B cell (primary cell): ENCODE results near the gene PIERCE2. TPM values are rescaled to one million over a fixed set of nuclear protein-coding genes. Genes with fewer than 3 reads are reported as not detected.
"Not testable (repeated sequence)": the region's sequence is repeated elsewhere in the genome, so short reads cannot be mapped to it uniquely, and the experiment has no call there.

Experiments
- ATAC-seq: fragments of 200-7000 bp; cut with Tn5 transposase; one replicate; pipeline ENCODE4 v1.10.0; 2021; ENCODE audit warnings: low read depth, mild to moderate bottlenecking, moderate number of reproducible peaks, moderate library complexity
- CTCF ChIA-PET: fragments of 350-600 bp; sonication (Branson Sonifier 250); formaldehyde crosslinking; loops from one replicate; lab custom pipeline; 2021; ENCODE audit warnings: antibody characterized with exemption, inconsistent platforms; lab: Charles Lee
- POLR2A ChIA-PET: fragments of 350-600 bp; sonication (Branson Sonifier 250); formaldehyde crosslinking; loops from one replicate; lab custom pipeline; 2021; ENCODE audit warnings: antibody characterized with exemption; lab: Charles Lee
- DNase-seq: peaks from one replicate; pipeline ENCODE4 v3.0.0; 2013
- H2AFZ ChIP-seq: 2 replicates; pipeline ENCODE4 v1.6.1; 2012; ENCODE audit warnings: mild to moderate bottlenecking, low read depth, low read length; ENCODE audit not compliant: insufficient read depth, poor library complexity, severe bottlenecking
- H3K27ac ChIP-seq, 2 donors: 1 replicate in 1 of 2; 2 replicates in 1 of 2; pipeline ENCODE4 v1.5.1; 2012 to 2013; ENCODE audit warnings: low read length in 2 of 2, mild to moderate bottlenecking in 2 of 2, moderate library complexity in 1 of 2
- H3K27me3 ChIP-seq, 4 experiments: fragments of 200-600 bp in 1 of 4; sonication (generic) in 1 of 4; replicated peaks in 1 of 4; 1 replicate in 2 of 4; 2 replicates in 2 of 4; pipeline versions ENCODE4 v1.6.1 to v1.7.0; 2013 to 2016; ENCODE audit warnings: low read length in 3 of 4, mild to moderate bottlenecking in 2 of 4, mixed read lengths in 1 of 4, moderate library complexity in 1 of 4; ENCODE audit not compliant: insufficient read depth in 4 of 4, control insufficient read depth in 3 of 4; ENCODE audit errors: control extremely low read depth in 1 of 4
- H3K36me3 ChIP-seq, 2 experiments: replicated peaks in 1 of 2; 1 replicate in 1 of 2; 2 replicates in 1 of 2; pipeline versions ENCODE4 v1.6.1 to v1.7.1; 2013; ENCODE audit warnings: low read length in 1 of 2; ENCODE audit not compliant: insufficient read depth in 2 of 2, control insufficient read depth in 1 of 2; ENCODE audit errors: control extremely low read depth in 1 of 2, extremely low read depth in 1 of 2
- H3K4me1 ChIP-seq, 2 donors: fragments of 200-600 bp in 1 of 2; sonication (generic) in 1 of 2; 1 replicate in 1 of 2; 2 replicates in 1 of 2; pipeline versions ENCODE4 v1.5.1 to v1.6.1; 2013 to 2017; ENCODE audit warnings: low read length in 2 of 2; ENCODE audit not compliant: control insufficient read depth in 2 of 2, insufficient read depth in 2 of 2
- H3K4me2 ChIP-seq: replicated peaks from 2 replicates; pipeline ENCODE3; 2012; ENCODE audit warnings: mild to moderate bottlenecking, low read depth, low read length; ENCODE audit not compliant: poor library complexity, severe bottlenecking
- H3K4me3 ChIP-seq, 5 experiments: fragments of 200-600 bp in 1 of 5; sonication (generic) in 1 of 5; 1 replicate in 3 of 5; 2 replicates in 2 of 5; pipeline versions ENCODE4 v1.5.1 to v1.7.0; 2011 to 2016; ENCODE audit warnings: low read length in 4 of 5, mild to moderate bottlenecking in 4 of 5, low read depth in 2 of 5, control low read depth in 1 of 5, moderate library complexity in 1 of 5; ENCODE audit not compliant: insufficient read depth in 1 of 5; ENCODE audit errors: control extremely low read depth in 1 of 5, extremely low read depth in 1 of 5
- H3K79me2 ChIP-seq: fragments of 200-600 bp; sonication (generic); one replicate; pipeline ENCODE4 v1.6.0; 2016; ENCODE audit warnings: low read length; ENCODE audit not compliant: control insufficient read depth, insufficient read depth
- H3K9ac ChIP-seq: fragments of 200-600 bp; sonication (generic); 2 replicates; pipeline ENCODE4 v1.6.1; 2017; ENCODE audit warnings: mild to moderate bottlenecking, low read length, moderate library complexity
- H3K9me3 ChIP-seq, 3 donors: one replicate each; pipeline versions ENCODE4 v1.6.1 to v1.7.1; 2013; ENCODE audit warnings: low read length in 2 of 3; ENCODE audit not compliant: control insufficient read depth in 2 of 3, insufficient read depth in 1 of 3; ENCODE audit errors: control extremely low read depth in 1 of 3
- H4K20me1 ChIP-seq: 2 replicates; pipeline ENCODE4 v1.6.0; 2012; ENCODE audit warnings: mild to moderate bottlenecking, low read length; ENCODE audit not compliant: insufficient read depth, control insufficient read depth, poor library complexity, severe bottlenecking
- H3K27ac Mint-ChIP-seq: one replicate; pipeline ENCODE4 v1.8.0; 2021; ENCODE audit warnings: mixed read lengths
- H3K27me3 Mint-ChIP-seq: one replicate; pipeline ENCODE4 v1.8.0; 2021; ENCODE audit warnings: mixed read lengths
- H3K4me1 Mint-ChIP-seq: one replicate; pipeline ENCODE4 v1.8.0; 2021; ENCODE audit warnings: mixed read lengths
- H3K4me3 Mint-ChIP-seq: one replicate; pipeline ENCODE4 v1.8.0; 2021; ENCODE audit warnings: mixed read lengths
- H3K9me3 Mint-ChIP-seq: one replicate; pipeline ENCODE4 v1.8.0; 2022; ENCODE audit warnings: mixed read lengths; ENCODE audit not compliant: insufficient read depth
- EZH2 ChIP-seq: IDR thresholded peaks from 2 replicates; pipeline ENCODE4 v1.6.1; 2012; ENCODE audit warnings: borderline replicate concordance, low read depth, mild to moderate bottlenecking, moderate library complexity, low read length; ENCODE audit not compliant: insufficient read depth, poor library complexity, severe bottlenecking
- WGBS: methylation state at CpG from one replicate; pipeline ENCODE4 v1.1.5; 2013; ENCODE audit warnings: missing lambda C conversion rate; ENCODE audit not compliant: insufficient coverage; 5-methylcytosine and 5-hydroxymethylcytosine counted together
- intact Hi-C: fragments of 100-400 bp; cut with micrococcal nuclease; formaldehyde crosslinking; loops from one replicate; pipeline ENCODE4 v1.10.0; 2022
- polyA plus RNA-seq: library from polyadenylated mRNA; depleted of rRNA; stranded (reverse); fragments of >200 nt; gene quantifications from 2 replicates; pipeline ENCODE4 v1.2.3, GENCODE V29; 2012
- total RNA-seq, 2 donors: library from RNA; stranded (reverse); fragments of 120-200 nt in 1 of 2; gene quantifications; 1 replicate in 1 of 2; 2 replicates in 1 of 2; pipeline versions ENCODE4 v1.2.3 to v1.2.4, GENCODE V29; 2013 to 2022
- TF ChIP-seq, protein P1 (sequence below): fragments of 200-600 bp; IDR thresholded peaks from one replicate; pipeline ENCODE4 v1.8.0; 2022; ENCODE audit warnings: antibody characterized with exemption, mild to moderate bottlenecking

PIERCE2 gene
- total and polyA plus RNA-seq, 2 donors (not counting 1 experiment from before 2014, with no cell fraction given): 1.1 to 1.8 TPM

DNA sequence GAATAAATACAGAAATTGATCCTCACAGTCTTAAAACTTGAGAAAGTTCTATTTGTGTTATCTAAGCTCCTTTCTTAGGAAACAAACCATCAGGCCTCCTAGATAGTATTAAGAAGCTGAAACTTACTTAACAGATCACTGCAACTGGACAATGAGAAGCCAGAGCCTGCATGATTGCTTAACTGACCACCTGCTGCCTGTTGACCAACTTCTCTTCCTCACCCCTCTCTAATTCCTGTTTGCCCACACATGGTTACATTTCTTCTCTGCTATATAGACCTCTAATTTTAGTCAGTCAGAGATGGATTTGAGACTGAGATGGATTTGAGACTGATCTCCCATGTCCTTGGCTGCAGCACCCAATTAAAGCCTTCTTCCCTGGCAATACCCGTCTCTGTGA is 13.6 kb upstream of the PIERCE2 start:
- no peak for ATAC-seq
- no peak overlapping the region for H3K27ac ChIP-seq
- H4K20me1 ChIP-seq: peaks cover 21% of the 10 kb centered on the region
- no peak overlapping the region for H3K9ac ChIP-seq
- no peaks in the 10 kb centered on the region for H3K27me3 ChIP-seq
- Mint-ChIP-seq H3K4me3 (no peak overlapping the region), H3K27ac (no peak overlapping the region), H3K9me3 (no peaks in the 10 kb centered on the region), H3K27me3 (no peaks in the 10 kb centered on the region), H3K4me1 (peaks cover 3% of the 10 kb centered on the region)
- 90% methylated on average over 1 of the region's 1 CpG for WGBS
- no peak for TF ChIP-seq EZH2
- TF ChIP-seq, protein P1, sequence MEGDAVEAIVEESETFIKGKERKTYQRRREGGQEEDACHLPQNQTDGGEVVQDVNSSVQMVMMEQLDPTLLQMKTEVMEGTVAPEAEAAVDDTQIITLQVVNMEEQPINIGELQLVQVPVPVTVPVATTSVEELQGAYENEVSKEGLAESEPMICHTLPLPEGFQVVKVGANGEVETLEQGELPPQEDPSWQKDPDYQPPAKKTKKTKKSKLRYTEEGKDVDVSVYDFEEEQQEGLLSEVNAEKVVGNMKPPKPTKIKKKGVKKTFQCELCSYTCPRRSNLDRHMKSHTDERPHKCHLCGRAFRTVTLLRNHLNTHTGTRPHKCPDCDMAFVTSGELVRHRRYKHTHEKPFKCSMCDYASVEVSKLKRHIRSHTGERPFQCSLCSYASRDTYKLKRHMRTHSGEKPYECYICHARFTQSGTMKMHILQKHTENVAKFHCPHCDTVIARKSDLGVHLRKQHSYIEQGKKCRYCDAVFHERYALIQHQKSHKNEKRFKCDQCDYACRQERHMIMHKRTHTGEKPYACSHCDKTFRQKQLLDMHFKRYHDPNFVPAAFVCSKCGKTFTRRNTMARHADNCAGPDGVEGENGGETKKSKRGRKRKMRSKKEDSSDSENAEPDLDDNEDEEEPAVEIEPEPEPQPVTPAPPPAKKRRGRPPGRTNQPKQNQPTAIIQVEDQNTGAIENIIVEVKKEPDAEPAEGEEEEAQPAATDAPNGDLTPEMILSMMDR: no peak
- no peak overlapping the region for H3K4me3 ChIP-seq
- H3K79me2 ChIP-seq: peaks cover 16% of the 10 kb centered on the region
- intact Hi-C loops: no loop called here
- H3K4me2 ChIP-seq: no peak overlapping the region
- no peaks in the 10 kb centered on the region for H3K4me1 ChIP-seq
- ChIA-PET CTCF (interaction anchor here (1.7 kb wide), 1 partner anchor 40 kb away, joined by 3 read pairs; no protein-coding TSS in a partner anchor), POLR2A (no interaction called here)
- DNase-seq: no peak
- H2AFZ ChIP-seq: no peak overlapping the region
- H3K36me3 ChIP-seq: peaks cover 0 to 1% of the 10 kb centered on the region in 2 experiments
- H3K9me3 ChIP-seq: no peaks in the 10 kb centered on the region

- ATAC-seq (no peak), DNase-seq (no peak)
- 100% methylated on average over 3 of the region's 5 CpGs for WGBS
- H2AFZ ChIP-seq: no peak overlapping the region
- H4K20me1 ChIP-seq: peaks cover 8% of the 10 kb centered on the region
- CTCF ChIA-PET: interaction anchor here (3.0 kb wide), 1 partner anchor 10 kb away, joined by 9 read pairs; the partner anchor contains the start of genes CCPG1 and PIERCE2
- no peak for TF ChIP-seq EZH2
- TF ChIP-seq, protein P1: no peak
- H3K36me3 ChIP-seq: peaks cover 0 to 1% of the 10 kb centered on the region in 2 experiments
- intact Hi-C loops: no loop called here
- H3K4me3 ChIP-seq: no peak overlapping the region
- Mint-ChIP-seq H3K27me3 (no peaks in the 10 kb centered on the region), H3K27ac (no peak overlapping the region), H3K9me3 (no peaks in the 10 kb centered on the region), H3K4me1 (peaks cover 15% of the 10 kb centered on the region), H3K4me3 (no peak overlapping the region)
- H3K79me2 ChIP-seq: peaks cover 47% of the 10 kb centered on the region
- H3K27me3 ChIP-seq: no peaks in the 10 kb centered on the region
- H3K27ac ChIP-seq: no peak overlapping the region
- peaks cover 0 to 7% of the 10 kb centered on the region in 2 donors for H3K4me1 ChIP-seq
- POLR2A ChIA-PET: no interaction called here
- no peak overlapping the region for H3K9ac ChIP-seq
- no peaks in the 10 kb centered on the region for H3K9me3 ChIP-seq
- no peak overlapping the region for H3K4me2 ChIP-seq
Observed at GRCh38 chr15:55398243-55398642, 10.1 kb upstream of the PIERCE2 start.

DNA sequence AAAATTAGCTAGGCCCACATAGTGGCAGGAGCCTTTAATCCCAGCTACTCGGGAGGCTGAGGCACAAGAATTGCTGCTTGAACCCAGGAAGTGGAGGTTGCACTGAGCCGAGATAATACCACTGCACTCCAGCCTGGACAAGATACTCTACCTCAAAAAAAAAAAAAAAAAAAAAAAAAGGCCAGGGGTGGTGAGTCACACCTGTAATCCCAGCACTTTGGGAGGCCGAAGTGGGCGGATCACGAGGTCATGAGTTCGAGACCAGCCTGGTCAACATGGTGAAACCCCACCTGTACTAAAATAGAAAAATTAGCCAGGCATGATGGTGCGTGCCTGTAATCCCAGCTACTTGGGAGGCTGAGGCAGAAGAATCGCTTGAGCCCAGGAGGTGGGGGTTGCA is 8.2 kb upstream of the PIERCE2 start:
- H3K4me2 ChIP-seq, H3K9me3 ChIP-seq, CTCF ChIA-PET, H3K4me3 Mint-ChIP-seq, H3K27me3 ChIP-seq, H3K27ac ChIP-seq, H2AFZ ChIP-seq, intact Hi-C loops, DNase-seq, H3K27me3 Mint-ChIP-seq, ATAC-seq, H3K36me3 ChIP-seq, H3K4me3 ChIP-seq, H3K9ac ChIP-seq, POLR2A ChIA-PET, H3K9me3 Mint-ChIP-seq, H4K20me1 ChIP-seq, H3K27ac Mint-ChIP-seq: not testable (repeated sequence)
- Histone ChIP-seq H3K79me2 (peaks cover 62% of the 10 kb centered on the region), H3K4me1 (peaks cover 3 to 16% of the 10 kb centered on the region in 2 donors)
- peaks cover 23% of the 10 kb centered on the region for H3K4me1 Mint-ChIP-seq
- WGBS: 100% methylated on average over 3 of the region's 8 CpGs
